AG04450 (cell line): ENCODE measurements around the gene MRTFA. TPM values are rescaled to one million over a fixed set of nuclear protein-coding genes. Genes with fewer than 3 reads are reported as not detected.

Experiments
- CTCF ChIA-PET: fragments of 300-600, 350-600 bp; formaldehyde crosslinking; extraction: SDS; loops from one replicate; lab custom pipeline; 2022; ENCODE audit warnings: antibody characterized with exemption, inconsistent platforms; lab: Charles Lee
- POLR2A ChIA-PET: fragments of 350-600 bp; formaldehyde crosslinking; extraction: SDS; loops from one replicate; lab custom pipeline; 2021; ENCODE audit warnings: antibody characterized with exemption, inconsistent platforms; lab: Yijun Ruan, JAX
- DNase-seq: peaks from one replicate; pipeline ENCODE4 v3.0.0-alpha.2; 2011; ENCODE audit warnings: low read depth, low spot score
- H3K27ac ChIP-seq: one replicate; pipeline ENCODE4 v1.5.1; 2012; ENCODE audit warnings: low read depth, low read length, control low read depth
- H3K27me3 ChIP-seq: one replicate; pipeline ENCODE4 v1.6.0; 2012; ENCODE audit warnings: low read length; ENCODE audit not compliant: control insufficient read depth, insufficient read depth
- H3K4me3 ChIP-seq: 2 replicates; pipeline ENCODE4 v1.5.1; 2011; ENCODE audit warnings: mild to moderate bottlenecking, low read depth, low read length, control low read depth
- H3K9me3 ChIP-seq: 2 replicates; pipeline ENCODE4 v1.5.1; 2012; ENCODE audit warnings: low read length; ENCODE audit not compliant: control insufficient read depth, insufficient read depth
- polyA plus RNA-seq: library from polyadenylated mRNA; depleted of rRNA; stranded (reverse); fragments of >200 nt; gene quantifications from 2 replicates; pipeline ENCODE4 v1.2.3, GENCODE V29; 2011
- TF ChIP-seq, protein P1 (sequence below): IDR thresholded peaks from 2 replicates; pipeline ENCODE4 v1.5.1; 2011; ENCODE audit warnings: low read depth, low read length, control low read depth, inconsistent platforms

The MRTFA gene
- polyA plus RNA-seq, 1 experiment = 6.8 TPM

DNA sequence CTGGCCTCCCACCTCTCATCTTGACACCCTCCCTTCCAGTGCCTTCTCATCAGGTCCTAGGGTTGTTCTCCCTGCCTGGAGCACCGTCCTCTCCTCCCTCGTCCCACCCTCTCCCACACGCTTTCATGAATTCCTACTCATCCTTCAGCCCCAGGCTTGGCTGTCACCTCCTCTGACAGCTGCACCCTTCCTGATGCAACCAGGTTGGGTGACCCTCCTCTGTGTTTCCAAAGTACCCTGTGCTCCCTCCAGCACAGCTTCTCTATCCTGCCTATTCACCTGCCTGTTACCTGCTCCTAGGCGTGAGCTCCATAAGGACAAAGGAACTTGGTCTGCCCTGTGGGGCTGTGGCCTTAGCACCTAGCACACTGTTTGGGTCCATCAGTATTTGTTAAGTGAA is 207.7 kb downstream of the MRTFA start:
- H3K27ac ChIP-seq = no peak overlapping the region
- DNase-seq = no peak
- no peaks in the 10 kb centered on the region for H3K9me3 ChIP-seq
- TF ChIP-seq, protein P1, sequence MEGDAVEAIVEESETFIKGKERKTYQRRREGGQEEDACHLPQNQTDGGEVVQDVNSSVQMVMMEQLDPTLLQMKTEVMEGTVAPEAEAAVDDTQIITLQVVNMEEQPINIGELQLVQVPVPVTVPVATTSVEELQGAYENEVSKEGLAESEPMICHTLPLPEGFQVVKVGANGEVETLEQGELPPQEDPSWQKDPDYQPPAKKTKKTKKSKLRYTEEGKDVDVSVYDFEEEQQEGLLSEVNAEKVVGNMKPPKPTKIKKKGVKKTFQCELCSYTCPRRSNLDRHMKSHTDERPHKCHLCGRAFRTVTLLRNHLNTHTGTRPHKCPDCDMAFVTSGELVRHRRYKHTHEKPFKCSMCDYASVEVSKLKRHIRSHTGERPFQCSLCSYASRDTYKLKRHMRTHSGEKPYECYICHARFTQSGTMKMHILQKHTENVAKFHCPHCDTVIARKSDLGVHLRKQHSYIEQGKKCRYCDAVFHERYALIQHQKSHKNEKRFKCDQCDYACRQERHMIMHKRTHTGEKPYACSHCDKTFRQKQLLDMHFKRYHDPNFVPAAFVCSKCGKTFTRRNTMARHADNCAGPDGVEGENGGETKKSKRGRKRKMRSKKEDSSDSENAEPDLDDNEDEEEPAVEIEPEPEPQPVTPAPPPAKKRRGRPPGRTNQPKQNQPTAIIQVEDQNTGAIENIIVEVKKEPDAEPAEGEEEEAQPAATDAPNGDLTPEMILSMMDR = no peak
- POLR2A ChIA-PET = no interaction called here
- H3K27me3 ChIP-seq = no peaks in the 10 kb centered on the region
- CTCF ChIA-PET = interaction anchor here (3.9 kb wide), 1 partner anchor 8 kb away, joined by 22 read pairs; no protein-coding TSS in a partner anchor
- no peak overlapping the region for H3K4me3 ChIP-seq

DNA sequence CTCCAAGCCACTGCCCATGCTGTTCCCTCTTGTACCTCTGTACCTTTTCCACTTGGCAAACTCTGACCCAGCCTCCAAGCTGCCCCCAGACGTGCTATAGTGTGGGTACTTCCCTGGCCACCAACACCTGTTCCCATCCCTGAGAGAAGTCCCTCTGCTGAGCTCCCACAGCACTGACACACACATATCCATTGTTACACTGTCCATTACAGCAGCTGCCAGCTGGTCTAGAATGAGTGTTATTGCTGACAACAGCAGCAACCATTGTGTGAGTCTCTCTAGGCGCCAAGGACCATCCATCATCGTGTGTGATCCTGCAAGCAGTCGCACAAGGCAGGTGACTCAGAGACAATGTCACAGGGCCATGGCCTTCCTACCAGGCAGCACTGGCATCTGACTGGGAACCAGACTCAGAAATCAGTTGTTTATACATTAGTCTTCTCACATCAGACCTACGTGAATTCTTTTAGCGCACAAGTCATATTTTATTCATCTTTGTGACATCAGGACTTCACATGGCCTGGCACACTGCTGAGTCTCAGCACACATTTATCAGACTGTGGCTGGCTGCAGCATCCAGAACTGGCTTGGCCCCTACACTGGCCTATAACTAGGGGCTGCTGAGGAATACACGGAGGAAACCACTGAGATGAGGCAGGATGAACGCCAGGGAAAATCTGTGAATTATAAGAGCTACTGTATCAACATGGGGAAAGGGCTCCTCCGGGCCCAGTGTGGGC is 209.8 kb downstream of the MRTFA start:
- Histone ChIP-seq H3K9me3 (no peaks in the 10 kb centered on the region), H3K27ac (peak overlapping the region; percentile 31), H3K27me3 (no peaks in the 10 kb centered on the region), H3K4me3 (no peak overlapping the region)
- TF ChIP-seq, protein P1 = no peak
- CTCF ChIA-PET = interaction anchor here (1.0 to 3.9 kb wide), 2 partner anchors 10 to 219 kb away, joined by 4 to 22 read pairs; no protein-coding TSS in a partner anchor
- POLR2A ChIA-PET = interaction anchor here (0.8 kb wide), 1 partner anchor 210 kb away, joined by 3 read pairs; the partner anchor contains the start of gene MRTFA
- no peak for DNase-seq

DNA sequence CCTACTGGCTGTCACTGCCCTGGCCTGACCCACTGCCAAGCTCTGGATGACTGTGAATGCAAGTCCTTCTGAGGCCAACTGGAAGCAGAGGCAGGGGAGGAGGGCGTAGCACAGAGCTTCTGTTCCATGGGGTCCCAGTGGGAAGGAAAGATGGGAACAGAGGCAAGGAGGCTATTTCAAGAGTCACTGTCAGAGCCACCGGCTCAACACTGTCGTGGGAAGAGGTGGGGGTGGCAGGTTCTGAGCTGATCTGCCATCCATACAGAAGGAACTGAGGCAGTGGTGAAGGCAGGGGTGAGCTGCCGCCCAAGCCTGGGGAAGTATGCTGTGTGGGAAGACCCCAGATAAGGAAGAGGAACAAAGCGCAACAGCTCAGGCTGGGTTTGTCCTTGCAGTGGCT is 211.4 kb downstream of the MRTFA start:
- no peaks in the 10 kb centered on the region for H3K9me3 ChIP-seq
- no peaks in the 10 kb centered on the region for H3K27me3 ChIP-seq
- CTCF ChIA-PET = interaction anchor here (1.8 to 3.9 kb wide), 2 partner anchors 12 to 221 kb away, joined by 4 to 22 read pairs; no protein-coding TSS in a partner anchor
- TF ChIP-seq, protein P1 = no peak
- no peak overlapping the region for H3K27ac ChIP-seq
- DNase-seq = no peak
- POLR2A ChIA-PET = interaction anchor here (0.6 kb wide), 1 partner anchor 9 kb away, joined by 6 read pairs; no protein-coding TSS in a partner anchor
- H3K4me3 ChIP-seq = no peak overlapping the region

DNA sequence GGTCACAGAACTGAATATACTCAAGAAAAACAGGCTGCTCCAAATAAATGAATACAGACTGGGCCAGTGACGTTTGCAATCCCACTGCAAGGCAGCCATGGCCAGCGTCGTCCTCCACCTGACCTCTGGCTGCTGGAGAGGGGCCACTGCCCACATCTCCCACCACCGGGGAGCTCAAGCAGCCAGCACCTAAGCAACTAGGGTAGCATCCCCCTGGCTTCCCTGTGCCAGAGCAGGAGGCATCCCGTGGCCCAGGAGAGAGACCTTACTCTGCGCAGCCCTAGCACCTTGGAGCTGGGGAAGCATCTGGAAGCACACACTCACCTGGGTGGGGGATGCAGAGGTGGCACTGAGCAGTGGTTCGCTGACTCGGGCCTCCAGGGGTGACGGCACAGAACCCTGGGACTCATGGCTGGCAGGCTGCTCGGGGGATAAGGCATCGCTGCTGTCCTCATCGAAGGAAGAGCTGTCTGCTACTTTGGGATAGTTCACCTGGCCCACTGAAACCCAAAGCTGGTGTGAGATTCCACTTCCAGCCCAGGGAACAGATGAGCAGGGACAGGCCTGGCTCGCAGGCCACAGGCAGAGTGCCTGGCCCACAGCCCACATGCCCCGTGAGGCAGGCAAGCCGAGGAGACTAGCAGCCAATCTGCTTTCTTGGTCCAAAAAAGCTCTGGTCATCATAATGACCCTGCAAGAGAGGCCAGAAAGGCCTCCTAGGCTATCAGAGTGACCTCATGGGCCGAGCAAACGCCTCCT is 212.5 kb downstream of the MRTFA start:
- CTCF ChIA-PET = interaction anchor here (1.4 to 1.8 kb wide), 2 partner anchors 13 to 222 kb away, joined by 4 to 6 read pairs; no protein-coding TSS in a partner anchor
- Histone ChIP-seq H3K9me3 (no peaks in the 10 kb centered on the region; the same call in 1 of the 2 replicates), H3K27me3 (no peaks in the 10 kb centered on the region), H3K27ac (no peak overlapping the region), H3K4me3 (no peak overlapping the region)
- POLR2A ChIA-PET = interaction anchor here (0.6 kb wide), 1 partner anchor 10 kb away, joined by 6 read pairs; no protein-coding TSS in a partner anchor
- TF ChIP-seq, protein P1 = no peak
- no peak for DNase-seq
